NCI-H187 (cell line): ENCODE measurements around the gene VSTM2A.
"Not testable (repeated sequence)": the region's sequence is repeated elsewhere in the genome, so short reads cannot be mapped to it uniquely, and the experiment has no call there.

Experiments
- DNase-seq, 2 experiments: peaks; one replicate each; lab custom pipeline; 2025; lab: John Stamatoyannopoulos, UW

VSTM2A gene, protein sequence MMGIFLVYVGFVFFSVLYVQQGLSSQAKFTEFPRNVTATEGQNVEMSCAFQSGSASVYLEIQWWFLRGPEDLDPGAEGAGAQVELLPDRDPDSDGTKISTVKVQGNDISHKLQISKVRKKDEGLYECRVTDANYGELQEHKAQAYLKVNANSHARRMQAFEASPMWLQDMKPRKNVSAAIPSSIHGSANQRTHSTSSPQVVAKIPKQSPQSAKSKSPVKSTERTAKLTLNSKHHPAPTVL

DNA sequence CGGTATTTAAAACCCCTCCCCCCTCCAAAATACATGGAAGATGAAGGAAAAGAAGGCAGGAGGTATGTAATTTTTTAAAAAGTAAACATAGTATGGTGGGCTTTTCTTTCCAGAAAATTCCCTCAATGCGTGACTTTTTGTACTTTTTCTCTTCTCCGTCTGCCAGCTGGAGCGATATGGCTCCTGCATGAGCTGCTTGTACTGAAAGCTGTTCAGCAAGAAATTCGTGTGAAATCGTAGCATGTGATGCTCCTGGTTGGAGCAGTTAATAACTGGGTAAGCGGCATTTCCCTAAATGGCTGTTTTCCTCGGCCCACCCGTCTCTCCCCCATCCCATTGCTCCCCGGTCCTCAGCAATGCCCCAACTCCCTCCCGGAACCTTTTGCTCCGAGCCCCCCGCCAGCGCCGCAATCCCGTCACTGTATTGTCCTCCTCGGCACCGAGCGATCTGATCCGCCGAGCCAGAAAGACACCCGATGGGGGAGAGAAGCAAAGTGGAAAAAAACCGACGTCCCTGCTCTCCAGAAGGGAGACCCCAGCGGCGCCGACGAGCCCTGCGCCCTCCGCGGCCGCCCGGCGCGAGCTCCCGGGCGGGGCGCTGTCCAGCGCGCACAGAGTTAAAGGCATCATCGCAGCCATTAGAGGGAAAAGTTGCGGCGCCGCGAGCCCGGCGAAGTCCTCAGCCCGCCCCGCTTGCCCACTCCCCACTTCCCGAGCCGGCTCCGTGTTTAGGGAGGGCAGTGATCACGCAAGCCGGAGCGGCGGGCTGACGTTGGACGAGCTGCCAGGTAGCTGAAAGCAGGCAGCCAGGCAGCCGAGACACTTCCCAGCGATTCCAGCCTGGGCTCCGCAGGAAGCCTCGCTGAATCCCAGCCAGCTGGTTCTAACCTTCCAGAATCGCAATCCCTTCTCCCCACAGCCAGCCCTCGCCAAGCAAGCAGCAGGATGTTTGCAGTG is at the start of gene VSTM2A:
Gene VSTM2A (plus strand): TSS at position 707 of the 957 bp plus-strand sequence. CDS start 356 bp downstream, outside the sequence.
- DNase-seq: no peak

DNA sequence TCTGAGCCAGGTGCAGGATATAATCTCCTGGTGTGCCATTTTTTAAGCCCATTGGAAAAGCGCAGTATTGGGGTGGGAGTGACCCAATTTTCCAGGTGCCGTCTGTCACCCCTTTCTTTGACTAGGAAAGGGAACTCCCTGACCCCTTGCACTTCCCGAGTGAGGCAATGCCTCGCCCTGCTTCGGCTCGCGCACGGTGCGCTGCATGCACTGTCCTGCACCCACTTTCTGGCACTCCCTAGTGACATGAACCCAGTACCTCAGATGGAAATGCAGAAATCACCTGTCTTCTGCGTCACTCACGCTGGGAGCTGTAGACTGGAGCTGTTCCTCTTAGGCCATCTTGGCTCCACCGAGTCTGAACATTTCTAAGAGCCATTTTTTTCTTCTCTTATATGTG is 37.6 kb upstream of the VSTM2A start:
- not testable (repeated sequence) for DNase-seq

DNA sequence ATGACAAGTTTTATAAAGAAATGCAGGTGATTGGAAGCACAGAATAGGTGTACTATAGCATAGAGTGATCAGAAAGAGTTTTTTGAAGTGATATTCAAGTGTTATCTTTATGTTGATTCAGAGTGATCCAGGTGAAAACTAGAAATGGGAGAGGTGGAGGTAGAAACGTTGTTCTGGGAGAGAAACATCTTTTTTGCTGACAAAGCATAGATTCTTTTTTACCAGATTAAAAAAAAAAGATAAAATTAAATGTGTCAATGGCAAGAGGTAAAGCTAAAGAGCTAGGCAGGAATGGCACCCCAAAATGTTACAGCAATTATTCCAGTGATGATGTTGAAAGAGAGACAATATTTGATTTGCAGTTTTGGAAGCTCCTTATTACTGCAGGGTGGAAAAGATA is 12.6 kb upstream of the VSTM2A start:
- no peak for DNase-seq

DNA sequence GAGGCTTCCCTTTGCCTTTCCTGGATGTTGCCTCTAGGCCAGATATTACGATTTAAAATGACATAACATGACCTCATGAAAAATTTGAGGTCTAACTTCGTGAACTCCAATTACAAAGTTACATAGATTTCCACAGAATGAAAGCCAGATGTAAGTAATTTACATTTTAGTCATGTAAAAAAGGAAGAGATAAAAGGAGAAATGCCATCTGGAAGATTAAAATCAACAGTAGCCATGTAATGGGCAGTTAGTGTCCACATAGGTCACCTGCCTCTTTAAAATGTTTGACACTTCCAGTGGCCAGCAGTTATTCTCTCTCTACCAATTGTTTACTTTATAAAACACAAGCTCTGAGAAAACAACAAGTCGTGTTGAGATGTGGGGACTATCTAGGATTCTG is 4.1 kb upstream of the VSTM2A start:
- no peak for DNase-seq

DNA sequence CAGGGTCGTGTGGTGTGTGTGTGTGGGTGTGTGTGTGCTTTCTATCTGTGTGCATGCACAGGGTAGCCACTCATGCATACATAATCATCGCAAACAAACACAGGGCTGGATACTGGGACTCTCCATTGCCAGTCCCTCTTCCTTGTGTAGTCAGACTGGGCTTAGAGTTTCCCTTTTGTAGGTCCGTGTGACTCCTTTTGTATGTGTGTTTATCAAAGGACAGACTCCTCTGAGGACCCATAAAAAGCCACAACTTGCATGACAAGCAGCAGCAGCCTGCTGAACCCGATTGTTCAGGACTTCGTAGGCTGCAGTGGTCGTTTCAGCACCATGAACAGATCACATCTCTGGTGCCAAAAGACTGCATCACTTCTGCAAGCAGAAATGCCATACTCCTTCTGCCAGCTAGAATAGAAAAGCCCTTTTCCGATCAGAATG is 895 bp downstream of the VSTM2A start:
- DNase-seq: no peak

DNA sequence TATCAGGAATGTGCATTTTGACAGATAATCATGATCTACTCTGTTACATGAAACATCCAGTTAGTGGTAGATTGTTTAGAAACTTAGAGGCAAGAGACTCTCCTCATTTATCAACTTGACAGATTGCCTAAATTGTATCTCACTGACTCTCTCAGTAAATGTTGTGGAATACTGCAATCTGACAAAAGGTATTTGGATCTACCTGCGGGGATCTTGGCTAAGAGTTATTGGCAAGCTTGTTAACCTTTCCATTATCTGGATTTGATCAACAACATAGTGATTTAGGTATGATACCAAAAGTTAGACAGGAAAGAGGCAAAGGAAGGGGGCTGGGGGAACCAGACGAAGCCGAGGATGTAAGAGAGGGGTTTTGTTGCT is 2.0 kb downstream of the VSTM2A start:
- no peak for DNase-seq

DNA sequence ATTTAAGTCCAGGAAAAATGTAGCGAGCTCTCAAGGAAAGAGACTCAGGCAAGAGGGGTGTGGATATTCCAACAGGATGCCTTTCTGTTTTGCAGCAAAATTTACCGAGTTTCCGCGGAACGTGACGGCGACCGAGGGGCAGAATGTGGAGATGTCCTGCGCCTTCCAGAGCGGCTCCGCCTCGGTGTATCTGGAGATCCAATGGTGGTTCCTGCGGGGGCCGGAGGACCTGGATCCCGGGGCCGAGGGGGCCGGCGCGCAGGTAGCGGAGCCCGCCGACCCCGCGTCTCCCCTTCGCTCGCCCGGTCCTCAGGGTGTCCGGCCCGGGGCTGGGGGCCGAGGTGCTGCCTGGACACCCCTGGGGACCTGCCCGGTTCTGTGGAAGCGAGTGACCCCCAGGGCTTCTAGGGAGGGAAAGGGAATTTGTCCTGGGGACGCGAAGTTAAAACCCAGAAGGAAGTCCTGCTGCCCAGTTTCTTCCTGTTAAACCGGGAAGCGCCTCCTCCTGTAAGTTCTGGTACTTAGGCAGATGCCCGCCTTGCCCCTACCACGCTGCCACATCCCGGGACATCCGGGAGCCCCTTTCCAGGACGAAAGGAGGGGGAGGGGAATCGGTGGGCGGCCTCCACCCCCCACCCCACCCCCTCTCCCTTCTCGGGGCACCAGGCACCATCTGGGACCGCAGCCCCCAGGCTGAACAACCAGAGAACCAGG is 2.5 kb downstream of the VSTM2A start:
- DNase-seq: no peak

DNA sequence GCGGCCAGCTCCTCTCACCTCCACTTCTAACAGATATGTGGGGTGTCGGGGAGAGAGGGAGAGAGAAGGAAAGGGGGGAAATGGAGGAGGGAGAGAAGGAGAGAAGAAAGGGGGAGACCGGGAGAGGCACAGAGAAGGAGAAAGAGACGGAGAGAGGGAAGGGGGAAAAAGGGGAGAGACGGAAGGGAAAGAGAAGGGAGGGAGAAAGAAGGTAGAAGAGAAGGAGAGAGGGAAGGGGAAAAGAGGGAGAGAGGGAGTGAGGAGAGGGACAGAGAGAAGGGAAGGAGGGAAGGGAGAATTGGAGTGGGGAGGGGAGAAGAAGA is 3.0 kb downstream of the VSTM2A start:
- DNase-seq: no peak

DNA sequence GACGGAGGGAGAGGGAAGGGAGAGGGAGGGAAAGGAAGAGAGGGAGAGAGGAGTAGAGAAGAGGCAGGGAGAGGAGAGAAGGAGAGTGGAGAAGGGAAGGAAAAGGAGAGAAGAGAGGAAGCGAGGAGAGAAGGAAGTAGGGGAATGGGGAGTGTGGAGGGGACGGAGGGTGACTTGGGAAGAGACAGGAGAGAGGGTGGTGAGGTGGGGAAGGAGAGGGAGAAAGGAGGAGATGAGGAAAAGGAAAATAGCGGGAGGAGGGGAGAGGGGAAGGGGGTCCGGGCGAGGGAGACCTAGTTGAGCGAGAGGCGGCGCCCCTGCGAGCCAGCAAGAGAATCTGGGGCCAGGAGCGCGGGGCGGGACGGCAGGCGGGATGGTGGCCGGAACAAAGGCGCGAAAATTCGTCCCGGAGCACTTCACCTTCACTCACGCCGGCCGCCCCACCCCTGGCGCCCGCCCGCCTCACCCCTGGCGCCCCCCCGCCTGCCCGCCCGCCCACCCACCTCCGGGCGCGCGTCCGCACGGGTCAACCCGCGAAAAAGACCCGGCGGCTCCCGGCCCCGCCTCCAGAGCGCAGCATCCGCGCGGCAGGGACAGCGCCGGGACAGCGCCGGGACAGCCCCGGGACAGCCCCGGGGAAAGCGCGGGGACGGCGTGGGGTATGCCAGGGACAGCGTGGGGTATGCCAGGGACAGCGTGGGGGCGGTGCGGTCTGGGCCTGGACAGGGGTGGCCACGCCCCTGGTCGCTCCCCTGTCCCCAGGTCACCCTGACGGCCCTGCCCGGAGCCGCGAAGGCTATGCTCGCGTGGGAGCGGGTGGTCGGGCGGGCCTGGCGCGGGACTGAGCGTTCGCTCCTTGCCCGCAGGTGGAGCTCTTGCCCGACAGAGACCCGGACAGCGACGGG is 4.2 kb downstream of the VSTM2A start:
- DNase-seq: no peak

DNA sequence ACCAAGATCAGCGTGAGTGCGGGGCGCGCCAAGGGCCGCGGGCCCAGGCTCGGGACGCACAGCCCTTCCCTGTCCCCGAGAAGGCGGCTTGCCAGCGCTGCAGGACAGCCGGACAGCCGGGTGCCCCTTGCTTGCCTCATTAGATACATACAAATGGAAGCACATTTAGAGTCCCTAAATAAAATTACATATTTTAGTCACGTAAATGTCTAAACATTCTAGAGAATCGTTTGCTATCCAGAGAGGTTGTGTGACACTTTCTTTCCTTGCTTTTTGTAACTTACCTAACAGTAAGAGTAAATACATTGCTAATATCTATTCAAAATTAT is 4.8 kb downstream of the VSTM2A start:
- no peak for DNase-seq

DNA sequence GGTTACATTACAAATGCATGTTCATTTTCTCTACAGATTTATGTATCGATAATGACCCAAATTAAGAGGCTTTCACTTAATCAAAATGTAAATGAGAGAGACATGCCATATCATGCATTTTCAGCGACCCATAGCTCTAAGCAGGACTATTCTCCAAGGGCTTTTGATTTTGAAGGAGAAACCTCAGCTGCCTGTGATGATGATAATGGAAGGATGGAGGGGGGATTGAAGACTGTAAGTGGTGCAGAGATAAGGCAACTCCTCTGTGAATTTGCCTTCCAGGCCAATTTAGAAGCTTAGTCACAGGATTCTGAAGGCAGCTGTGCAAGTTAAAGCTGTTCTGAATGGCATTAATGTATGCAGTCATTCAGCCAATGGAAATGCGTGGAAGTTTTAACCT is 8.3 kb downstream of the VSTM2A start:
- DNase-seq: no peak

DNA sequence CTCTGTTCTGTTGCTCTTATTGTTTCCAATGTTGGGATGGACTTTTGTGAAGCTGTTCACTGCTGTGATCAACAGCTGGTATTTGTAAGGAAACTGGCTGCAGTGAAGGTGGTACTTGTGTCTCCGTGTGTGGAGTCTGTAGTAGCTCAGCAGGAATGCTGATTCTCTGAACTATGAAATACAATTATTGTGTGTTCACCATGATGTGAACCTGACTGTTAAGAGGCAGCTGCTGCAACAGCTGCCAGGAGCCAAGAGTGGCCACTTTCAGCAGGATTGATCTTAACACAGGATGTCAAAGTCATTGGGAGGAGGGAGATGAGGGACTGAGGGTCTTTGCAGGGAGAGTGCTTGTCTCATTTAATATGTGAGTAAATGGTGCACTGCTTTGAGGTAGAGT is 13.9 kb downstream of the VSTM2A start:
- no peak for DNase-seq

DNA sequence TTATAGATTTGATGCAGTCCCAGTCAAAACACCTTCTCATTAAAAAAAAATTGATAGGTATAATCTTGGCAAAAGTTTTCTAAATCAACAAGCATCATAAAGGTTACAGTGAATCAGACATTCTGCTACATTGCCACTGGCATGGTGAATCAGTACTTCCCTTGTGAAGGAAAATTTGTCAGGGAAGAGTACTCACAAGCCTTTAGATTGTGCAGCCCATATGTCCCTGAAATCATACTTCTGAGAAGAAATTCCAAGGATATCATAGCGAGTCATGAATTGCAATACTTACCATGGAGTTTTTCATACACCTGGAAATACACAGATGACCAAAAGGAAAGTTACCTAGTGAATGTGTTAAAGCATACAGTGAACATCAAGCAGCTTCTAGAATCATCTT is 17.2 kb downstream of the VSTM2A start:
- no peak for DNase-seq

DNA sequence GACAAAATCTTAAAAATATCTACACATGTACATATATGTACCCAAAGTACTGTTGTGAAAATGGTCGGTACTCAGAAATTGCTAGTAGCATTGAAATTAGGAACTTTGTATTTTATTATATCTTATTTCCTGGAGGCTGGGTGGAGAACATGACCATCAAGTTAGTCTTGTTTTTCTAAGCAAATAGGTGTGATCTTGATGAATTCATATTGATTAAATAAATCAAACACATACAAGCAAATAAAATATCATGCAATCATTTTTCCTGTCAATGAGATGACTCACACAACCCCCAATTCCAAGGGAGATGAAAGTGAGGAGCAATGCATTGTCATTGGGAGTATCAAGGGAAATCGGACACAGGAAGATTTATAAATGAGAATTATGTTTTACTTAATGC is 18.0 kb downstream of the VSTM2A start:
- no peak for DNase-seq

DNA sequence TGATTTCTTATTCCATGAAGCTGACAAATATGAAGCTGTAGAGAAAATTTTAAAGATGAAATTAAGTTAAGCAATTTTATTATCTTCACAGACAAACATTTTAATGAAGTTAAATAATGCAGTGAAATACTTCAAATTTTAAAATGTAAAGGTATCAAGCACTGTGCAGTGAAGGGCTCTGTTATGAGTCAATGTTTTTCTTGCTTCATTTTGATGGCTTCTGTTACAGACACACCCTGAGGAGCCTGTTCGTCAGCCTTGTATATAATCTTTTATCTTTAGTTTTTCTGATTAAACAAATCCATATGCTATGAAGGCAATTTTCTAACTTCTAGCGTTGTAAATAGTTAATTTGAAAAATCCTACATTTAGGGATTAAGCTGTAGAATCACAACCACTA is 18.5 kb downstream of the VSTM2A start:
- no peak for DNase-seq

DNA sequence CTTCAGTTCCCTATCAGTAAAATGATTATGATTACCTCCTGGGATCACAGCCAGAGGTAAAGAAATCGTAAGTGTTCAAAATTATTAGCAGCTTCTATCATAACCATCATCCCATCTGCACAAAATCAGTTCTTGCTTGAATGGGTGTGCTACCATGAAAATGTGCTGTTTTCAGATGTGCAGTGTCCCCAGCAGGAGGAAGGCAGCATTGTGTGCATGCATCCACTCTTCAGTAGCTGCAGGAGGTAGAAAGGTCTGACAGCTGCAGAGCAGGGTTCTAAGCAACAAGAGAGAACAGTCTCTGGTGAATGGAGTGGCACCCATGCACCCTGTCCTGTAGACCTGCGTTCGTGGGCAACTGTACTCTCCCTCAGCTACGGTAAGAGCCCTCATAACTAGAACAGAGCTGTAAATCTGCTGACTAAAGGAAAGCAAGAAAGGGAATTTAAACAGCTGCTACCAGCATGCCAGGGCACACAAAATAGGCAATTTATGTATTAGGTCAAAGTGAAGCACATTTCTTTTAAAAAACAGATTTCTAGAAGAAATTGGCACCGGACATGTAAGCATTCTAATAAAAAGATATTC is 21.2 kb downstream of the VSTM2A start:
- no peak for DNase-seq

DNA sequence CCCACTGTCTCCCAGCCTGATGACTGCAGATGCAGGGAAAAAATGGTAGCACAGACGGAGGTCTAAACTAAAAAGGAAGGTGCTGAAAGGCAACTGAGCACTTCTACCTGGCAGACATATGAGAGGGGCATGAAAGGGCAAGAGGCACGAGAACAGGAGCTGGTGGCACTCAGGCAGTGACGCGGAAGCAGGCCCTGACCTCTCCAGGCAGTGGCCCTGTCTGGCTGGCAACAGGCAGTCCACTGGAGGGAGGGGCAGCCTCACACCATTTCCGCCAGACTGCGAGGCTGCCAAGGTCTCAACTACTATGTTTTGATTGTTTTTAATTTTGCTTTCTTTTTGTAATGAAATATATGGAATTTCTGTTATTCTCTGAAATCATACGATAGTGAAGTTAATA is 23.3 kb downstream of the VSTM2A start:
- no peak for DNase-seq

DNA sequence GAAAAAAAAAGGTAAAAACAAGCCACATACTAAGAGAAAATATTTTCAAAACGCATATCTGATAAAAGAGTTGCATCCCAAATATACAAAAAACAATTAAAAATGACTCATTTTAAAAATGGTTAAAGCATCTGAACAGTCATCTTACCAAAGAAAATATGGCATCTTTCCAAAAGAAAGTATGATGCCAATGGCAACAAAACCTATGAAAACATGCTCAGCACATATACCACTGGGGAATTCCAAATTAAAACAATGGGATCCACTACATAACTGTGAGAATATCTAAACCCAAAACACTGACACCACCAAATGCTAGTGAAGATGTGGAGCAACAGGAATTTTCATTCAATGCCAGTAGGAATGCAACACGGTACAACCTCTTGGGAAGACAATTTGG is 39.3 kb downstream of the VSTM2A start:
- DNase-seq: no peak

DNA sequence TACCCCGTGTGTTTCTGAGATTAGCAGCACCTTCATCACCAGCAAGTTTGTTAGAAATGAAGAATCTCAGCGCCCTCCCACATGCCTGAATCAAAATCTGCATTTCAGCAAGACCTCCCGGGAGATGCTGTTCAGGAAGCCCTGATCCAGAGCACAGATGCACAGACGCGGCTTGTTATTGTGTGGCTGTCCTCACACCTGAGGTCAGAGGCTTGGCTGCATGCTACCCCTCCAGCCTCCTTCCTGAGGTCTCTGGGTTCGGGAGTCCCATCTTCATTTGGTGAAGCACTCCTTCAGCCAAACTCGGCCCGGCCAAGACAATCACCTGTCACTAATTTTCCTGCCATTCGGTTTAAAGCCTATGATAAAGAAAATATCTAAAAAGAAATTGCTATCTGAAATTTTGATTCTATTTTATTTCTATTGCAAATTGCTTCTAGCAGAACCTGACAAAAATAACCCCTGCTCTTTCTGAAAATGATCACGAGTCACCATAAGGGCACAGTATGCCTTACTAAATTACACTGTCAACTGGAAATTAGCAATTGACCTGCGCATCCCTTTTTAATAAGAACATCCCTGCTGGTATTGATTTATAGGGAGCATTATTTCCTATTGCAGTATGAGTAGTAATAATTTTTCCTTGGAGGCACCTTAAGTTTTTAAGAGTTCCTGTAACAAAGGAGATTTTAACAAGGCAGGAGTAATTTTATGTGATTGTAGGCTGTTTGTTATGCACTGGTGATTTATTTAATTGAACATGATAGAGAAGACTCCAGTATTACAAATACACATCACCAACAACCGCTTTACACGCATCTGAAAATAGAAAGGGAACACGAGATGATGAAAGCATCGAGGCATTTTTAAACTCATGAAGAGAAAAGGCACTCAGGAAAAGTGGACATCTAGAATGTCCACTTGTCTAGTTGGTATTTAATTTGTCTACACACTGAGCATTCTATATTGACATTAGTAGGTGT is 49.5 kb downstream of the VSTM2A start:
- no peak for DNase-seq

DNA sequence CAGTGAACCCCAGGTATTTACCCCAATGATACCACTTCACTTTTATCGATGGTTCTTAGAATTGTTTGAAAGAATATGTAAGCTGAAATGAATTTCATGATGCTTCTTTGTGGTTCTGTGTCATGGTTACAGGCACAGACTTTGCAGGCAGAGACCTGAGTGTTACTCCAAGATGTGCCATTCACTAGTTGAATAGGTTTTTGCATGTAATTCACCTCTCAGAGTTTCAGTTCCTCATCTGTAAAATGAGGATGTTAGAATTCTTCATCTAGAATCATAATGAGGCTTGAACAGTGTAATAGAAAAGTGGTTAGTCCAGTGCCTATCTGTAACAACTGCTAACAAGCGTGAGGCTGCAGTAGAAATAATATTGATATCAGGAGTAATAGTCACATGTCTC is 54.6 kb downstream of the VSTM2A start:
- DNase-seq: no peak
